ENCODE measurements around the gene POC5.
A peak's percentile ranks its signal among the peaks of the same experiment; 100 is the strongest.
"Not testable (repeated sequence)": the region's sequence is repeated elsewhere in the genome, so short reads cannot be mapped to it uniquely, and the experiment has no call there.

Gene POC5

DNA sequence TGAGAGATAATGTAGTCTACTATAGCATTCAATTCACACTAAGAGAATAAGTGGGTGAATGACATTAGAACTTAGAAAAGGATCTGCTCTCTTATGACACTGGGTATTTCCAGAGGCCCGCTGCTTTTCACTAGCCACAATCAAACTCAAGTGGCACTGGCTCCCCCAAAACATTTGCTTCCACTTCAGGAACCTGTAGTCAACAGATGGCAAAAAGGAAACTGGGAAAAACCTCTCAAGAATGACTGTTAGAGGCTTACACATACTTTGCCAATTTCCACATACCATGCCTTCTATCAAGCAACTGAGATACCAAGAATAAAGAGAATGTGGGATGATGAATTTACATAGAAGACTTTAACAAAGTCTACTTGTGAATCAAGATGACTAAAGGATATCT is 11.2 kb downstream of the POC5 start:
- no peak for DNase-seq

DNA sequence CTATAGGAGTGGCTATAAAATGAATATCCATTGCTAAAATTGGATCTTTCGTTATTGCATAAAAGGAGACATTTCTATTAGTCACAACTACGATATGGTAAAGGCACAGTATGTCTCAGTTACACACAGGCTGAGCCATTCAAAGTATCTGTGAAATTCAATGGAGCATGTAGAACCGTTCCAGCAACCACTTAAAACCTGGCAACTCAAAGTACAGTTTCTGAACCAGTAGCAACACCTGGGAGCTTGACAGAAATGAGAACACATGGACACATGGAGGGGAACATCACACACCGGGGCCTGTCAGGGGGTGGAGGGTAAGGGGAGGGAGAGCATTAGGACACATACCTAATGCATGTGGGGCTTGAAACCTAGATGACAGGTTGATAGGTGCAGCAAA is 15.4 kb downstream of the POC5 start:
- DNase-seq = no peak

DNA sequence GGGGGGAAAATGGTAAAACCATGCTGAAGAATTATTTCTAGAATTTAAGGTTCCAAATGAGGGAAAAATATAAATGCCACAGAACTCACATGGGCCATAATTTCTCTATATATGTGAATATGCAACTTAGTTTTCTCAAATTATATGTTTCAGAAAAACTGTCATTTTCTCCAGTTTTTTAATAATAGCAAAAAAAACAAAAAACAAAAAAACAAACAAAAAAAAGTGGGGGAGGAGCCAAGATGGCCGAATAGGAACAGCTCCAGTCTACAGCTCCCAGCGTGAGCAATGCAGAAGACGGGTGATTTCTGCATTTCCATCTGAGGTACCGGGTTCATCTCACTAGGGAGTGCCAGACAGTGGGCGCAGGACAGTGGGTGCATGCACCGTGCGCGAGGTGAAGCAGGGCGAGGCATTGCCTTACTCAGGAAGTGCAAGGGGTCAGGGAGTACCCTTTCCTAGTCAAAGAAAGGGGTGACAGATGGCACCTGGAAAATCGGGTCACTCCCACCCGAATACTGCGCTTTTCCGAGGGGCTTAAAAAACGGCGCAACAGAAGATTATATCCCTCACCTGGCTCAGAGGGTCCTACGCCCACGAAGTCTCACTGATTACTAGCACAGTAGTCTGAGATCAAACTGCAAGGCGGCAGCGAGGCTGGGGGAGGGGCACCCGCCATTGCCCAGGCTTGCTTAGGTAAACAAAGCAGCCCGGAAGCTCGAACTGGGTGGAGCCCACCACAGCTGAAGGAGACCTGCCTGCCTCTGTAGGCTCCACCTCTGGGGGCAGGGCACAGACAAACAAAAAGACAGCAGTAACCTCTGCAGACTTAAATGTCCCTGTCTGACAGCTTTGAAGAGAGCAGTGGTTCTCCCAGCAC is 21.5 kb downstream of the POC5 start:
- not testable (repeated sequence) for DNase-seq

DNA sequence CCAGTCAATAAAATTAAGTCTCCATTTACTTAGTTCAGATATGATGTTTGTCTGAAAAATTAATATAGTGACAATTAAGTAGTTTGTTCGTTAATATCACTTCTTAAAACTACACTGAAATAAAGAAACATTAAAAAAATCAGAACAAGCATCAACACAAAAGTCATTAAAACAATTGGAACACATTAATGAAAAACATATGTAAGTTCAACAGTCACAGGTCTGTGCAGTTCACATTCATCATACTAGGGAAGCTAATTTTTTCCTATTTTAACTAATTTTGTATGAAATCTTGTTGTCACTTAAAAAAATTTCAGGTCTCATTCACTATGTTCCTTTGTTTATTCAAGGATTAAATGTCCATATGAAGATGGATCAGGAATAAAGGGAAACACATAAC is 22.5 kb downstream of the POC5 start:
- no peak for DNase-seq

DNA sequence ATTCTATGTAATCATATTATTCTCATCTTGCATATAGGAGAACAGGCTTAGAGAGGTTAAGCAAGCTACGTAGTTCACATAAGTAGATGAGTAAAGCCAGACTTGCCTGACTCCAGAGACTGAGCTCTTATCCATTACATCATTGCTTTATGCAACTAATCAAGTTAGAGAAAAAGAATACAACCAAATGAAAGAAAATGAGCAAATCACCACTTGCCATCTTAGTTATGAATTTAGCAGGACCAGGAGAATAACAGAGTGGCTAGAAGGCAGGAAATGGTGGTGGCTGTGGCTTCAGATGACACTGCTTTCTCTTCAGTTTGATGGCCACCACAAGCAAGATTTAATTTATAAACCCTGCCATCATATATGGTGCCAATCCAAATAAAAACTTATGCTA is 26.6 kb downstream of the POC5 start:
- DNase-seq = no peak

DNA sequence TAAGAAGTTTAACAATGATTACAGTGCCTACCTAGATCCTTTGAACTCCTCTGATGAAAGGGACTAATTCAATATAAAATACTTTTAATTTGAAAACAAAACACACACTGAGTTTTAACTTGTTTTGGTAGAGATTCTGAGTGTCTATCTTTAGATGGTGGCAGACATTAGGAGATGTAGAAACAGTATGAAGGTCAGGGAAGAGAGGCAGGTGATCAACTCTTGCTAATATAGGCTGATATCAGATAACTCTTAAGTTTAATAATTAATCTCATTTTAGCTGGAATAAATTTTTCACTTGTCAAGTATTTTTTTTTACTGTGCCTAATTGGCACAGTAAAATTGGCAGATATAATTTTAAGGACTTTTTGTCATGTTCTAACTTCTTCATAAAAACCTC is 30.8 kb downstream of the POC5 start:
- DNase-seq = no peak

DNA sequence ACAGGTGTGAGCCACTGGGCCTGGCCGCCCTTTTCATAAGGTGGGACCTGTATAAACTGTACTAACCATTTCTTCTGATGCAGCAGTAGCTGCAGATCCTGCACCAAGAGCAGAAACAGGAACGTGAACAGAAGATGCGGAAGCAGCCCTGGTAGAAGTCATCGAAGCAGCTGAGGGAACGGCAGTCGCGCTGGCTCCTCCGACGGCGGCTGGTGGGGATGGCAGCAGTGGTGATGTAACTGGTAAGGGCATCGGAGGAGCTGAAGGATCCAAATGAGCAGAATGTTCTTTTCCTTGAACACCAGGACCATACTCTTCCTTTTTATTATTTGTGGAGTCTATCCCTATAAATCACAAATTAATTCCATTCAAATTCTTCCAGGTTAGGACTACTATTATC is 32.1 kb downstream of the POC5 start:
- no peak for DNase-seq

DNA sequence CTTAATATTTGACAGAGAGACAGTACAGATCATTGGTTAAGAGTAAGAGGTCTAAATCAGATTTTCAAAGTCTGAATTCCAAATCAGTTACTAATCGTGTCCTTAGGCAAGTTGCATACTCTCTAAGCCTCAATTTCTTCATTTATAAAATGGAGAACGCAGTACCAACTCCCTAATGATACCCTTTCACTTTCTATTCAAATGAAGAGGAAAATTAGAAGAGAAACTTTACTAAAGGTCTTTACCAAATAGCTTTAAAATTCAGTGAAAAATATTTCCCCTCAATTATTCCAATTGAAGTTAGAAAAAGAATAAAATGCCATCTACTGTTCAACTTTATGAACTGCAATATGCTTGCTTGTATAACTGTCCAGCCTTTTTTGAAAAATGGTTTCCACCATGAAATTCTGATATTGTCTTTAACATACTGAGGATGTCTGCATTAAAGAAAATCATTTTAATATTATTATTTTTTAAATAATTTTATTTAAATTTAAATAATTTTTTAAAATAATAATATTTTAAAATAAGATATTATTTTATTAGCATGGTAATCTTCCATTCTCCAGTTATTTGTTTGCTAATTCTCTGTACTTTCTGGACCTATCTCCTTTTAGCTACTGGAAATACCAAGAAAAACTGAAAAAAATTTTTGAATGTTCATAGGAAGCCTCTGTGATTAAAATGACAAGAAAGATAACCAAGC is 36.0 kb downstream of the POC5 start:
- no peak for DNase-seq

DNA sequence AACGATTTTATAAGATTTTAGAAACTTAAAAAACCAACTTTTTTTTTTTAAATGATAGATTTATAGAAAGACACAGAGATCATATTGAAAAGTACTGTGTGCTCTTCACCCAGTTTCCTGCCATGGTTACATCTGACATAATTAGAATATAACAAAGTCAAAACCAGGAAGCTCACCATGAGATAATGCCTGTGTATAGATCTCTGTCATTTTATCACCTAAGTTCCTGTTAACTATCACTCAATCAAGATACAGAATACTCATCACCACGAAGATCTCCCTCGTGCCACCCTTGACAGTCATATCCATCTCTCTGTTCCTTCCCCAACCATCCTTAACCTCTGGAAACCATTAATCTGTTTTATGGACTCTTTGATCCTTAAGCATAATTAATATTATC is 39.1 kb downstream of the POC5 start:
- DNase-seq = no peak

DNA sequence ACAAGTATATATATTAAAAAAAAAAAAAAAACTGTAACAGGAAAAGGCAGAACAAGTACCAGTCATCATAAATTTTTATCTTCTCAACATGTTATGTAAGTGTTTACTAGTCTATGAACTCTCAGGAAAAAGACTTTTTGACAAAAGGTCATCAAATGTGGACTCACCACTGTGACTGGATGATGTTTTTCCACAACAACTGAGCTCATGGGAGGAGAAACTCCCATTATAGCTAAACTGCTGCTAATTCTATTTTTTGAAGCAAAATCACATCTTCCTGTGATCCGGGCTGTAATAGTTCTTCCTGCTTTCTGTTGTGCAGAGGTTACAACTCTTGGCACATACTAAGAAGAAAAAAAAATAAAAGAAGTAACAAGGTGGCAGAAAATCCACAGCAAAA is 39.6 kb downstream of the POC5 start:
- no peak for DNase-seq

DNA sequence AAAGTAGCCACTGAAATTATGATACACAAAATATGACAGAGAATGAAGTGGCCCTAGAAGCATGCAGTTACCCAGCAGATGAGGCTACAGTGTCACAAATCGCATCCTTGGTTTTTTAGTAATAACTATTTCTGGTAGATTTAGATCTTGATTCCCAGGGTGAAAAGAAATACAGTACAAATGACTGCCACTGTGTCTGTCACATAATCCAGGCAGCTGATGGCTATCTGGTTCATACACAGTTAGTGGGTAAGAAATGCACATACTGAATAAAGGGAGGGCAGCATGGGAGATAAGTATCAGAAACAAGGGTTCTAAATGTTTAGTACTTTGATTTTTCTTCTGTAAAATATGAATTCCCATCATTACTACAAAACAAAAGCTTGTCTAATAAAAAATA is 41.5 kb downstream of the POC5 start:
- no peak for DNase-seq

DNA sequence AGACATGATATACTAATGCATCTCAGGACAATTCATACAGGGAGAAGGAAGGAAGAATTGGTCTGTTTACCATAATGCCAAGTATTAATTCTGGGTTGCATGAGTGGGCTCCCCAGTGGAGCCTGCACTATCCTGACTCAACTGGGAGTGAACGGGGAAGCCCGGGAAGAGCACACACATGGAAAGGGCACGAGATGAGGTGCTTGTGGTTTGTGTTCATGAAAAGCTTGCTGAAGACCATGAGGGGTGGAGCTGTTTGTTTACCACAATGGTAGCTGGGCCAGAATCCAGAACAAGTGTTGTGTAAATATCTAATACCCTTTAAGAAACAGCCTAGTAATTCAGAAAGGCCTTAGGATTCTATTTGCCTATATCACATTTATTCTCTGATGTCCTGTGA is 44.6 kb downstream of the POC5 start:
- DNase-seq = no peak

DNA sequence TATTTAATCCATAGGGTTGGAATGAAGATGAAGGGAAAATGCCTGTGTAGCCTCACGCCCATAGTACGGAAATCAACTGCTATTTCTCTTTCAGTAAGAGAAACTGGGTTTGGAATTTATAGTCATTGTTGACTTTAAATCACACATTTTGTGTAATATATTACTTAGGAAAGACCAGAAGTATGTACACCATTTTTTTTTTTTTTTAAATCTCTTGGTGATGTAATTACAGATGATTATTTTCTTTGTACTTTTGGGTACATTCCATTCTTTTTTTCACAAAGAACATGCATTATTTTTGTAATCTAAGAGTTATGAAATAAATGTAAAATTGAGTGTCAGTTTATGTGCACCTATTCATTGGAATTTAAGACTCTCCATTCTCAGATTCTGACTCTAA is 45.7 kb downstream of the POC5 start:
- DNase-seq = no peak

DNA sequence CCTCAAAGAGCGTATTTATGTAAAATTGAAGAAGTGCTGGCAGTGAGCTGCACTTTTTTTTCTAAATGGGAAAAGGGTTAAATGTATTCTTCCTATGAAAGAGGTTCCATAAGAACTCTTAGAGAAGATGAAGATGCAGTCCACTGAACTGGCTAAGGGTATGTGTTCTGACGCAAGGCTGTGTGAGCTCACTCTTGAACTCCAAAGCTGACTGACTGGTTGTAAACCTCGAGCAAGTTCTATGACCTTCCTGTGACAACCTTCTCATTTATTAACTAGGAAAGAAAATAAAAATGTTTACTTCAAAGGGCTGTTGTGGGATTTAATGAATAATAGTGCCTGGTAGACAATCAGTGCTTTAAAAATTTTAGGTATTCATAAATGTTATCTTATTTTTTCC is 46.7 kb downstream of the POC5 start:
- no peak for DNase-seq

DNA sequence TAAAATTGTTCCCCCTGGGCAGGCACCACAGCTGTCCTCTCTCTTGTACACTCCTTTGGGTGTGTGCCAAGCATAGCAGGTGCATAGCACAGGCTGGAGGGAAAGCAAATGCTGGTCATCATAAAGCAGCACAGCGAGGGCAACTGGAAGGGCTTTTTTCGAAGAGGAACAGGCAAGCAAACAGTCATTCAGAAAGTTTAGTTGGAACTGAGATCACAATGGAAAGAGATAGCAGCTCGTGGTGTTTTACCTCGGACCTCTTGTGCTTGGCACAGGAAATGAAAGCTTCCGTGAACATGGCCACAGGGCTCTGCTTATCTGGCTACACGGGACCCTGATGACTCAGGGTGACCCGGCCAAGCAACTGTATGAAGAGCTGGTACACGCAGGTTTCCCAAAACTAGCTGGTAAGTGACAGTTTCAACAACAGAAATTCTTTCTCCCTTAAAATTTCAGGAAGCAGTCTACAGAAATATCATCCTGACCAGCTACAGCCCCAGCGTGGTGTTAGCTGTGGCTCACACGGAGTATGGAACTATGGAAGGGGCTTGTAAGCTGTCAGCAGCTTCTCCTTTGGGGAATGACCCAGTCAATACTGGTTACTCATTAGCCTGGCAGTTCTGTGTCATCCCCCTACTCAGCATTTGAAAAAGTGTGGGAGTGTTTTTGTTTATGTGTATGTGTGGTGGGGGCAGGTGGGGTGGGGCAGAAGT is 48.1 kb downstream of the POC5 start:
- peak; percentile 80 for DNase-seq

DNA sequence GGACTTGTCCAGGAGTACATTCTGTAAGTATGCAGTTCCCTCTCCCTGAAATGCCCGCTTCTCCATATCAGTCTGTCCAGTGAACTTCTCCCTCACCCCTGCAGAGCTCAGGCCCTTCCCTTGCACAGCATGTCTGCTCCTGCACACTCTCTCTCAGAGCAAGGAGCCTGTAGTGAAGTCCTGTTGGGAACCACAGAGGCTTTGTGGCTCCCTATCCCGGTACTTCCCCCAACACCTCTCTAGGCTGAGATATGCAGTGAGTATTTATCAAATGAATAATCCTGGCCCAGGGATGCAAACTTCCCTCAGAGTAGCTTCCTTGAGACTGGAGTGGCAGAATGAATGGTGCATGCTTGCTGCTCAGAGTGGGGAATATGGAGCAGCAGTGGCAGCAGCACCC is 48.8 kb downstream of the POC5 start:
- no peak for DNase-seq

DNA sequence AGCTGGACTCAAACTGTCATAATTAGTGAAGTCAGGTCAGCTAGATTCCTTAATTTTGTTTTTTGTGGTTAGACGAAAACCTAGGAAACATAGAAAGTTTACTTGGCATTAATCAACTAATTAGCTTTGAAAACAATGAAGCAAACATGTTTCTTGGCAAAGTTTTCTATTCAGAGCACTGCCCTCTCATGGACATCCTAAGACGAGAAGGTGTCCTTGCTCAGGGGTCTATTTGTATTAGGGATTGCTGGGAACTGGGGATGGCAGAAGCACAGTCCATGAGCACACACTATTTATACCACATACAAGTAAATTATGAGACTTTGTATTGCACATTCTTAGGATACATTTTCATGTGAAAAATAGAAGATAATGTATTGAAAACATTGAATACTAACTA is 49.7 kb downstream of the POC5 start:
- no peak for DNase-seq

DNA sequence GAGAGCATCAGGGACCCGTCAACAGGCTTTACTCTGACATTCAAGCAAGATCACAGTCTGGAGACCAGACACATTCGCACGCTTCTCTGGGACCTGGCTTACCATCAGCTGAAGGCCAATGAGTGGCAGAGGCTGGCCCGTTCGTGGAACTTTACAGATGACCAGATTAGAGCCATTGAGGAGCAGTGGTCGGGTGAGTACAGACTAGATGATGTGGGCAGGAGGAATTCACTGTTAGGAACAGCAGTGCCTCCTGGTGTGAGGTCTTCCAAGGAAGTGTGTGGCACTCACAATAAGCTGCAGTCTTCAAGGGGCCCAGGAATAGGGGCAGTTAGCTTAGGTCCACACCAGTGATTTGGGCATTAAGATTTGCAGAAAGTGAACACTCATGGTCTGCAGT is 50.4 kb downstream of the POC5 start:
- no peak for DNase-seq

DNA sequence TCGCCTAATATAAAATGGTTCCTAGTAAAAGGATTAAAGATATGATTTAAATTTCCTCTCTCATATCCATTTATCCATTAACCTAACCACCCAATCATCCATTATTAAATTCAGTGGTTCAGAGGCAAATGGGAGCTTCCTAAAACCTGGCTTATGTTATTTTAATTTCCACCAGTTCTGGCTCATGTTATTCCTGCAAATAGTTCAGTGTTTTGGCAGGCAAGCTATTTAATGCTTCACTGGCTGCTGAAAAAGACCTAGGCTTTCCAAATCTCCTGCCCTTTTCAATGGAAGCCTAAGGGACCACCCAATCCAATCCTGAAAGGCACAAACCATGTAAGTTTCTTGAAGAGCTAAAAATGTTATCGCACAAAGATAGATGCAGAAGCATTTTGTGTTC is 52.3 kb downstream of the POC5 start:
- no peak for DNase-seq

DNA sequence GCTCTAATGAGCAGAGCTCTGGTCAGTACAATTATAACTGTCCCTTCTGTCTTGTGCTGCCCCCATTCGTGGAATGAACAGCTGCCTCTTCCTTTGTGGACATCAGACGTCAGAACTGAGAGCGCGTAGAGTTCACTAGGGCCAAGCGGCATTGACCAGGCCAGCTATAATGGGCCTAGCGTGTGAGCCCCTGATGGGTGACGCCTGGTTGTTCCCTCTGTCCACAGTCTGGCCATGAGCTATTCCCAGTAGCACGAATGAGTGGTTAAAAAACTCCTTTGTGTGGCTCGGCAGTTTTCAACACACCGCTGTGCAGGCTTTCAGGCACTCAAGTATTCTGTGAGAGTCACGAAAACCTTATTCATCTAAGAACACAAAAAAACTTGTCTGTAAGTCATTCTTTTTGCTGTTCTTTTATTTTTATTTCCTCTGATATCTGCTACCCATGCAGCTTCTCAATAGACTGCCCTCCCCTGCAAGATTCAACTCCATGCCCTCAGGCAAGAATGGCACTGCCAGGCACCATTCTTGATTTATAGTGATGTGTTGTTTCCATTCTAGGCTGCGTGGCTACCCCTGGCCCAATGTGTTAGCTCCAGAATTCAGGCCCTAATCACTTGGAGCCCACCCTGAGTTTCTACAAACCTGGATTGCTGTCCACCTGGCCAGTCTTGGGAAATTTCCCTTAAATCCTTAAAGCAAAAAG is 53.5 kb downstream of the POC5 start:
- no peak for DNase-seq

DNA sequence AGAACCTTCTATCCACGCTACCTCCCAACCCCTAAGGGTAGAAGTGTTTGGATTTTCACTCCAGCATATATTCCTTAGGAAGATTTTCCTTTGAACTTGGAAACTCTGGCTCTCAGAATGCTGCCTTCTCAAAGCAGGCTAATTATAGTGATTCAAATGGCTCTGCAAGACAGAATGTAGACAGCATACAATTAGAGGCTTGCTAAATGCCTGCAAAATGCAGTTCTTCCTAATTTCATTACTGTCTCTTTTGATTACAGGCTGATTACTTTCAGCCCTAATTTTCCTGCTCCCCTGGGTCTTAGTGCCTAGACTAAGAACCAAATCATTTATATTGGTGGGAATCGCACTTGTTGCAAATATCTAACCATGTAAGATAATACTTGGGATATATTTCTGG is 55.2 kb downstream of the POC5 start:
- DNase-seq = no peak

DNA sequence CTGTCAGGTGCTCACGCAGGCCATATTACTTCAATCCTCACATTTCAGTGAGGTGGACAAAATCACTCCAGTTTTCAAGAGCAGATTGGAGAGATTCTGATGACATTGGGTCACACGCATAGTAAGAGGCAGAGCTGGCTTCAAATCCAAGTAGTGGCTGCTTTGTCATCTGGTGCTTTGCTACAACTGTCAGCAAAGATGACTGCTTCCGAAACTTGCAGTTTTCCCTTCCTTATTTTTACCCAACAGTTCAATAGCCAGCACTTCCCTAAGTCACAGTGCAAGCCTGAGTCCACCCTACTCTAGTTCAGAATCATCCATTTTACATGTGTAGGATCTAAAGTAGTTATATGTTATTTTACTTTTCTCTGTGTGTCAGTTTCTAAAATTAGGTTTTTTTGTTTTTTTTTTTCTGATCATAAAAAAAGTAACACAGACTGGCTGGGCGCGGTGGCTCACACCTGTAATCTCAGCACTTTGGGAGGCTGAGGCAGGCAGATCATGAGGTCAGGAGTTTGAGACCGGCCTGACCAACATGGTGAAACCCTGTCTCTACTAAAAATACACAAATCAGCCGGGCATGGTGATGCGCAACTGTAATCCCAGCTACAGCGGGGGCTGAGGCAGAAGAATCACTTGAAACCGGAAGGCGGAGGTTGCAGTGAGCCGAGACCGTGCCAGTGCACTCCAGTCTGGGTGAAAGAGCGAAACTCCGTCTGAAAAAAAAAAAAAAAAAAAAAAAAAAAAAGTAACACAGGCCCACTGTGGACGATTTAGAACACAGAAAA is 56.4 kb downstream of the POC5 start:
- DNase-seq = no peak
